Measurements from ENCODE around the gene MAP3K8.

- TF ChIP-seq POLR2A (IDR thresholded peaks at IDR 0.05) (no peak), CTCF (IDR thresholded peaks at IDR 0.05) (no peak)
These were observed 55.4 kb downstream of the MAP3K8 start for GRCh38 chr10:30489346-30489745.
